OCI-LY1 (cell line): ENCODE results near the gene BAAT.

Experiments
- CTCF ChIP-seq: fragments of 200-600 bp; sonication (generic), shearing (Covaris generic); IDR thresholded peaks from 2 replicates; pipeline ENCODE4 v1.5.1; 2017; ENCODE audit warnings: mild to moderate bottlenecking, antibody characterized with exemption, low read length, moderate library complexity, mixed read lengths
- EZH2 ChIP-seq: fragments of 200-600 bp; sonication (generic), shearing (Covaris generic); IDR thresholded peaks from 2 replicates; pipeline ENCODE4 v1.8.0; 2017; ENCODE audit warnings: borderline replicate concordance, mixed run types, mild to moderate bottlenecking, antibody characterized with exemption, low read length, moderate library complexity, mixed read lengths

- TF ChIP-seq CTCF (no peak), EZH2 (no peak)
Measured at GRCh38 chr9:101341958-101342357, 42.8 kb downstream of the BAAT start.
